ENCODE results near the gene ERGIC1. TPM values are rescaled to one million over a fixed set of nuclear protein-coding genes. Genes with fewer than 3 reads are reported as not detected.

ERGIC1 gene
- total RNA-seq, 1 donor from 2014 or later: 131 TPM

DNA sequence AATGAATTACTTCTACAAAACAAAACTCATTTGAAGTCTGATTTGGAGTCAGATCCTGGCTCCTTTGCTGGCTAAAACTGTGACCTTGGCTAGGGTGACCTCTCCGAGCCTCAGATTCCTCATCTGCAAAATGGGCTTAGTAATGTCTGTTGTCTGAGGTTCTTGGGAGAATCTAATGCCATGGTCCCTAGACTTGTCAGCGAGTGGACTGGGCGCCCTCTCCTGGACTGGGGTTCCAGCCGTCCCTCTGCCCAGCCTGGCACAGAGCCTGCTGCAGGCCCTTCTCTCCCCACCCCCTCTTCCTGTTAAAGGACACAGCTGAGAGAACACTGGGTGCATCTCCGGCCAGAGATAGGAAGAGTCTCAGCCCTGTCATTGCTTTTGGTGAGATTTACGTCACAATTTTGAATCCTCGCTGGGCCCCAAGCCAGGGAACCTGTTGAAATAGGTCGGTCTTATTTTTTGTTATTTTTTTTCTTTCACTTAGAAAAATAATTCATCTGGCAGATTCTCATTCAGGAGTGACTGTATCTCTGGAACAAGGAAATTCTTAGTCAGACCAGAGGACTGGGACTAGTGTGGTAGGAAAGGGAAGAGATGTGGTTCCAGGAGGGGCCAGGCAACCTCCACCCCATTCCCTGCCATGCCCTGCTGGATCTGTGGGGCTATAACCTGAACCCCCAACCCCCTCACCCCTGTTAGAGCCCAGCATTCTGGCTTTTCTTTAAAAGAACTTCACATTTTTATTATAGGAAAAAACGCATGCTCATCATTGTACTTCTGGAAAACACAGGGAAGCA is 77.0 kb downstream of the ERGIC1 start:
- Histone ChIP-seq H2AFZ (ENCODE audit: low read depth, low read length) (no peak overlapping the region), H3K27ac (ENCODE audit: low read depth, low read length) (peak overlapping the region; percentile 89), H3K4me3 (ENCODE audit: insufficient read depth, low read depth, low read length) (no peak overlapping the region), H3K27me3 (ENCODE audit: insufficient read depth, low read length) (no peaks in the 10 kb centered on the region), H3K36me3 (ENCODE audit: insufficient read depth, low read length) (peaks cover 17% of the 10 kb centered on the region), H3K4me1 (ENCODE audit: insufficient read depth, low read length) (peaks cover 42% of the 10 kb centered on the region), H4K20me1 (ENCODE audit: insufficient read depth, low read length) (no peaks in the 10 kb centered on the region), H3K9me3 (ENCODE audit: insufficient read depth, low read depth, low read length) (peaks cover 2% of the 10 kb centered on the region), H3K9ac (ENCODE audit: low read length) (peak overlapping the region; percentile 71), H3K79me2 (ENCODE audit: insufficient read depth, low read length) (peaks cover 7% of the 10 kb centered on the region), H3K4me2 (ENCODE audit: low read length) (peak overlapping the region; percentile 39)
- Mint-ChIP-seq H3K27ac (ENCODE audit: unreplicated experiment) (peak overlapping the region; percentile 28), H3K4me1 (ENCODE audit: low read depth, unreplicated experiment) (peaks cover 8% of the 10 kb centered on the region), H3K9me3 (ENCODE audit: unreplicated experiment) (no peaks in the 10 kb centered on the region), H3K27me3 (ENCODE audit: low read depth, unreplicated experiment) (no peaks in the 10 kb centered on the region), H3K4me3 (ENCODE audit: unreplicated experiment) (no peak overlapping the region), H3K36me3 (ENCODE audit: low read depth, unreplicated experiment) (peaks cover 18% of the 10 kb centered on the region)
- TF ChIP-seq EZH2 (IDR thresholded peaks at IDR 0.05; ENCODE audit: insufficient read depth, low read length): no peak
- TF ChIP-seq, protein P1, sequence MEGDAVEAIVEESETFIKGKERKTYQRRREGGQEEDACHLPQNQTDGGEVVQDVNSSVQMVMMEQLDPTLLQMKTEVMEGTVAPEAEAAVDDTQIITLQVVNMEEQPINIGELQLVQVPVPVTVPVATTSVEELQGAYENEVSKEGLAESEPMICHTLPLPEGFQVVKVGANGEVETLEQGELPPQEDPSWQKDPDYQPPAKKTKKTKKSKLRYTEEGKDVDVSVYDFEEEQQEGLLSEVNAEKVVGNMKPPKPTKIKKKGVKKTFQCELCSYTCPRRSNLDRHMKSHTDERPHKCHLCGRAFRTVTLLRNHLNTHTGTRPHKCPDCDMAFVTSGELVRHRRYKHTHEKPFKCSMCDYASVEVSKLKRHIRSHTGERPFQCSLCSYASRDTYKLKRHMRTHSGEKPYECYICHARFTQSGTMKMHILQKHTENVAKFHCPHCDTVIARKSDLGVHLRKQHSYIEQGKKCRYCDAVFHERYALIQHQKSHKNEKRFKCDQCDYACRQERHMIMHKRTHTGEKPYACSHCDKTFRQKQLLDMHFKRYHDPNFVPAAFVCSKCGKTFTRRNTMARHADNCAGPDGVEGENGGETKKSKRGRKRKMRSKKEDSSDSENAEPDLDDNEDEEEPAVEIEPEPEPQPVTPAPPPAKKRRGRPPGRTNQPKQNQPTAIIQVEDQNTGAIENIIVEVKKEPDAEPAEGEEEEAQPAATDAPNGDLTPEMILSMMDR (IDR thresholded peaks at IDR 0.05; ENCODE audit: insufficient read depth, low read depth, low read length): no peak
- FAIRE-seq: no peak
- peak; percentile 66 for DNase-seq (ENCODE audit: low read depth)

DNA sequence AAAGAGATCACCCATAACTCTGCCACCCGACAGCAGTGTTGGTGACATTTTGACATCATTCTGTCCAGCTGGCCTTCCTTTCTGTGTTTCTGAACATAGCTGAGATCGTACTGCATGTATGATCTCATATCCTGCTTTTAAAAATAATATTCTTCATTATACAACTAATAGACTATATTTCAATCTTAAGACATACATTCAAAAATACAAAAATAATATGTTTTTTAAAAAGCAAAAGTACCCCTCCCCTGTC is 77.5 kb downstream of the ERGIC1 start:
- Mint-ChIP-seq H3K27ac (ENCODE audit: unreplicated experiment) (peak overlapping the region; percentile 28), H3K9me3 (ENCODE audit: unreplicated experiment) (no peaks in the 10 kb centered on the region), H3K4me3 (ENCODE audit: unreplicated experiment) (no peak overlapping the region), H3K4me1 (ENCODE audit: low read depth, unreplicated experiment) (peaks cover 8% of the 10 kb centered on the region), H3K27me3 (ENCODE audit: low read depth, unreplicated experiment) (no peaks in the 10 kb centered on the region), H3K36me3 (ENCODE audit: low read depth, unreplicated experiment) (peaks cover 18% of the 10 kb centered on the region)
- peaks cover 2% of the 10 kb centered on the region for H3K9me3 ChIP-seq (ENCODE audit: insufficient read depth, low read depth, low read length)
- H3K4me2 ChIP-seq (ENCODE audit: low read length): peak overlapping the region; percentile 39
- H3K9ac ChIP-seq (ENCODE audit: low read length): peak overlapping the region; percentile 71
- peaks cover 22% of the 10 kb centered on the region for H3K36me3 ChIP-seq (ENCODE audit: insufficient read depth, low read length)
- TF ChIP-seq EZH2 (IDR thresholded peaks at IDR 0.05; ENCODE audit: insufficient read depth, low read length): no peak
- no peaks in the 10 kb centered on the region for H4K20me1 ChIP-seq (ENCODE audit: insufficient read depth, low read length)
- no peak for DNase-seq (ENCODE audit: low read depth)
- H3K4me1 ChIP-seq (ENCODE audit: insufficient read depth, low read length): peaks cover 37% of the 10 kb centered on the region
- peaks cover 7% of the 10 kb centered on the region for H3K79me2 ChIP-seq (ENCODE audit: insufficient read depth, low read length)
- no peak overlapping the region for H3K4me3 ChIP-seq (ENCODE audit: insufficient read depth, low read depth, low read length)
- no peak overlapping the region for H2AFZ ChIP-seq (ENCODE audit: low read depth, low read length)
- peak overlapping the region; percentile 89 for H3K27ac ChIP-seq (ENCODE audit: low read depth, low read length)
- no peak for FAIRE-seq
- H3K27me3 ChIP-seq (ENCODE audit: insufficient read depth, low read length): no peaks in the 10 kb centered on the region

DNA sequence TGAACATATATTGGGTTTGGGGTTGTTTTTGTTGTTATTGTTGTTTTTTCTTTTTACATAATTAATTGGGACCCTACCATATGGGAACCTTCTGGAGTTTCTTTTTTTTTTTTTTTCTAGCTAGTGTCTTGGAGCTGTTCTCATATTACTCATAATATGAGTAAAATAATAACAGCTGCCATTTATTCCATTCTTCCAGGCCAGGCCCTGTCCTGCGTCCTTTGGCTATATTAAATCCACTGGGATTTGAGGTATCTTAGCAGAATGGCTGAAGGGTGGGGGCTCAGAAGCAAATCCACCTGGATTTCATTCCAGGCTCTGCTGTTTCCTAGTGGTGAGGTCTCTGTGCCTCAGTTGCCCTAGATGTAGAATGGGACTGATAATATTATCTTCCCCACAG is 77.9 kb downstream of the ERGIC1 start:
- no peak for DNase-seq (ENCODE audit: low read depth)
- Histone ChIP-seq H3K4me1 (ENCODE audit: insufficient read depth, low read length) (peaks cover 33% of the 10 kb centered on the region), H3K27me3 (ENCODE audit: insufficient read depth, low read length) (no peaks in the 10 kb centered on the region), H3K27ac (ENCODE audit: low read depth, low read length) (peak overlapping the region; percentile 89), H3K36me3 (ENCODE audit: insufficient read depth, low read length) (peaks cover 22% of the 10 kb centered on the region), H3K9me3 (ENCODE audit: insufficient read depth, low read depth, low read length) (peaks cover 2% of the 10 kb centered on the region), H3K4me2 (ENCODE audit: low read length) (no peak overlapping the region), H3K4me3 (ENCODE audit: insufficient read depth, low read depth, low read length) (no peak overlapping the region), H2AFZ (ENCODE audit: low read depth, low read length) (no peak overlapping the region), H4K20me1 (ENCODE audit: insufficient read depth, low read length) (no peaks in the 10 kb centered on the region), H3K9ac (ENCODE audit: low read length) (peak overlapping the region; percentile 43), H3K79me2 (ENCODE audit: insufficient read depth, low read length) (peaks cover 7% of the 10 kb centered on the region)
- Mint-ChIP-seq H3K4me3 (ENCODE audit: unreplicated experiment) (peak overlapping the region; percentile 27), H3K27me3 (ENCODE audit: low read depth, unreplicated experiment) (no peaks in the 10 kb centered on the region), H3K36me3 (ENCODE audit: low read depth, unreplicated experiment) (peaks cover 18% of the 10 kb centered on the region), H3K9me3 (ENCODE audit: unreplicated experiment) (no peaks in the 10 kb centered on the region), H3K4me1 (ENCODE audit: low read depth, unreplicated experiment) (peaks cover 8% of the 10 kb centered on the region), H3K27ac (ENCODE audit: unreplicated experiment) (no peak overlapping the region)
- no peak for TF ChIP-seq EZH2 (IDR thresholded peaks at IDR 0.05; ENCODE audit: insufficient read depth, low read length)
- TF ChIP-seq, protein P1 (IDR thresholded peaks at IDR 0.05; ENCODE audit: insufficient read depth, low read depth, low read length): no peak
- no peak for FAIRE-seq

All from astrocyte (in vitro differentiated cells and primary cell).